Adipose tissue (tissue), 3 donors: ENCODE data around the gene YPEL2. TPM values are rescaled to one million over a fixed set of nuclear protein-coding genes. Genes with fewer than 3 reads are reported as not detected.

Experiments used
- H3K27ac ChIP-seq: one replicate; pipeline ENCODE4 v1.5.1; 2013; ENCODE audit warnings: low read depth, low read length
- WGBS, 3 donors: extraction: QIAGEN DNeasy Blood & Tissue Kit; methylation state at CpG; one replicate each; pipeline ENCODE4 v1.1.7; 2013; 5-methylcytosine and 5-hydroxymethylcytosine counted together
- polyA plus RNA-seq, 3 donors: library from polyadenylated mRNA; stranded (reverse); fragments of 200-250 nt; gene quantifications; one replicate each; pipeline ENCODE4 v1.2.3, GENCODE V29; 2013
- donor health status: healthy with polysubstance abuse.
- donor health status: Bipolar disorder and iron deficiency.
- donor health status: healthy.

Gene YPEL2
- polyA plus RNA-seq, 3 donors = 6.0 to 22.8 (median 18.6) TPM

GRCh38 chr17:59416184-59416583, 84.7 kb downstream of the YPEL2 start:
- no peak overlapping the region for H3K27ac ChIP-seq
- WGBS, 3 donors = 79 to 87% (median 87%) methylated on average over 4 of the region's 4 CpGs

- WGBS, 3 donors = 93 to 95% (median 94%) methylated on average over 12 of the region's 12 CpGs
- H3K27ac ChIP-seq = no peak overlapping the region
These were observed 86.0 kb downstream of the YPEL2 start for GRCh38 chr17:59417452-59417851.

- H3K27ac ChIP-seq = no peak overlapping the region
- 44 to 55% (median 45%) methylated on average over 4 of the region's 4 CpGs for WGBS, 3 donors
These were observed 87.3 kb downstream of the YPEL2 start for GRCh38 chr17:59418732-59419166.

GRCh38 chr17:59420901-59421300, 89.4 kb downstream of the YPEL2 start:
- no peak overlapping the region for H3K27ac ChIP-seq
- WGBS, 3 donors = 38 to 93% (median 91%) methylated on average over 3 of the region's 3 CpGs

- 67 to 90% (median 82%) methylated on average over 6 of the region's 6 CpGs for WGBS, 3 donors
These were observed 90.3 kb downstream of the YPEL2 start for GRCh38 chr17:59421722-59422121.

GRCh38 chr17:59423137-59423724, 91.8 kb downstream of the YPEL2 start:
- 25 to 38% (median 27%) methylated on average over 9 of the region's 9 CpGs for WGBS, 3 donors
- H3K27ac ChIP-seq = peak overlapping the region; percentile 11

More at GRCh38 chr17:59421722-59422121, 90.3 kb downstream of the YPEL2 start:
- H3K27ac ChIP-seq = no peak overlapping the region

GRCh38 chr17:59423903-59424302, 92.4 kb downstream of the YPEL2 start:
- H3K27ac ChIP-seq = peak overlapping the region; percentile 11
- WGBS, 3 donors = 91 to 93% (median 91%) methylated on average over 9 of the region's 9 CpGs

GRCh38 chr17:59424331-59424730, 92.9 kb downstream of the YPEL2 start:
- H3K27ac ChIP-seq = no peak overlapping the region
- 83 to 95% (median 85%) methylated on average over 4 of the region's 4 CpGs for WGBS, 3 donors

- no peak overlapping the region for H3K27ac ChIP-seq
- WGBS, 3 donors = 31 to 50% (median 46%) methylated on average over 16 of the region's 16 CpGs
These were observed 93.9 kb downstream of the YPEL2 start for GRCh38 chr17:59425085-59425931.

- 67 to 88% (median 78%) methylated on average over 9 of the region's 9 CpGs for WGBS, 3 donors
- H3K27ac ChIP-seq = no peak overlapping the region
These were observed 94.6 kb downstream of the YPEL2 start for GRCh38 chr17:59426031-59426430.

GRCh38 chr17:59427425-59427921, 96.0 kb downstream of the YPEL2 start:
- 23 to 63% (median 23%) methylated on average over 5 of the region's 5 CpGs for WGBS, 3 donors
- no peak overlapping the region for H3K27ac ChIP-seq

- WGBS, 3 donors = 47 to 70% (median 57%) methylated on average over 9 of the region's 9 CpGs
- H3K27ac ChIP-seq = no peak overlapping the region
These were observed 96.5 kb downstream of the YPEL2 start for GRCh38 chr17:59427996-59428395.

GRCh38 chr17:59428916-59429485, 97.5 kb downstream of the YPEL2 start:
- H3K27ac ChIP-seq = no peak overlapping the region
- 58 to 77% (median 68%) methylated on average over 6 of the region's 6 CpGs for WGBS, 3 donors

- H3K27ac ChIP-seq = no peak overlapping the region
These were observed 100.1 kb downstream of the YPEL2 start for GRCh38 chr17:59431601-59432000.

- H3K27ac ChIP-seq = no peak overlapping the region
- 86 to 96% (median 94%) methylated on average over 1 of the region's 1 CpG for WGBS, 3 donors
These were observed 101.2 kb downstream of the YPEL2 start for GRCh38 chr17:59432657-59433056.

GRCh38 chr17:59433586-59433985, 102.1 kb downstream of the YPEL2 start:
- 66 to 83% (median 68%) methylated on average over 2 of the region's 2 CpGs for WGBS, 3 donors
- H3K27ac ChIP-seq = no peak overlapping the region

GRCh38 chr17:59434429-59434828, 103.0 kb downstream of the YPEL2 start:
- 90 to 95% (median 92%) methylated on average over 3 of the region's 3 CpGs for WGBS, 3 donors
- no peak overlapping the region for H3K27ac ChIP-seq

- 25 to 50% (median 38%) methylated on average over 2 of the region's 2 CpGs for WGBS, 3 donors
- H3K27ac ChIP-seq = no peak overlapping the region
These were observed 103.8 kb downstream of the YPEL2 start for GRCh38 chr17:59435238-59435637.

- 85 to 92% (median 85%) methylated on average over 4 of the region's 4 CpGs for WGBS, 3 donors
- no peak overlapping the region for H3K27ac ChIP-seq
These were observed 105.4 kb downstream of the YPEL2 start for GRCh38 chr17:59436900-59437299.
